ENCODE measurements around the gene C18orf63. TPM values are rescaled to one million over a fixed set of nuclear protein-coding genes. Genes with fewer than 3 reads are reported as not detected.

C18orf63 gene
- total RNA-seq, 1 experiment from 2014 or later, result not detected

GRCh38 chr18:74311000-74311399 lies 4.6 kb upstream of the C18orf63 start:
- Histone ChIP-seq H3K4me1 (ENCODE audit: control insufficient read depth in 1 of 2, insufficient read depth in 2 of 2, low read length in 2 of 2) (no peaks in the 10 kb centered on the region), H3K4me2 (ENCODE audit: low read length) (no peak overlapping the region), H3K4me3 (replicated peaks in 1 of 2; ENCODE audit: low read depth in 1 of 2, low read length in 2 of 2) (no peak overlapping the region), H3K36me3 (ENCODE audit: control insufficient read depth in 1 of 2, insufficient read depth in 2 of 2, low read length in 2 of 2) (no peaks in the 10 kb centered on the region), H3K9me3 (ENCODE audit: control insufficient read depth in 1 of 2, insufficient read depth in 1 of 2, low read depth in 1 of 2, low read length in 2 of 2) (no peaks in the 10 kb centered on the region; a peak in 1 of 4 replicates), H2AFZ (ENCODE audit: low read depth, low read length, poor library complexity, severe bottlenecking) (no peak overlapping the region), H4K20me1 (ENCODE audit: insufficient read depth) (no peaks in the 10 kb centered on the region), H3K79me2 (ENCODE audit: insufficient read depth, low read length) (no peaks in the 10 kb centered on the region), H3K9ac (ENCODE audit: low read length) (no peak overlapping the region), H3K9me2 (ENCODE audit: insufficient read depth) (no peaks in the 10 kb centered on the region), H3K27me3 (ENCODE audit: insufficient read depth, low read length) (no peaks in the 10 kb centered on the region), H3K27ac (ENCODE audit: low read depth, low read length) (no peak overlapping the region)
- ChIA-PET RAD21 (ENCODE audit: low non-redundant PET in 1 of 2, low total read pairs in 2 of 2, uncharacterized antibody in 2 of 2, unreplicated experiment in 2 of 2) (interaction anchor here in 1 of 2 experiments (1.2 kb wide), 1 partner anchor 183 kb away, joined by 4 read pairs; no protein-coding TSS in a partner anchor), CTCF (no interaction called here), POLR2A (no interaction called here)
- no peak for ATAC-seq
- BruUV-seq (replicated peaks), result no TSS peak
- intact Hi-C loops (cut with micrococcal nuclease), result no loop called here
- DNase-seq (ENCODE audit: low read depth, low spot score), result no peak
- TF ChIP-seq FOSL1 (IDR thresholded peaks at IDR 0.05; ENCODE audit: low read depth) (no peak), SP1 (IDR thresholded peaks at IDR 0.05; ENCODE audit: low read depth) (no peak), YY1 (IDR thresholded peaks at IDR 0.05; ENCODE audit: extremely low read depth, insufficient replicate concordance, low read depth, low read length) (no peak), EZH2phosphoT487 (IDR thresholded peaks at IDR 0.05; ENCODE audit: borderline replicate concordance) (no peak), SRF (IDR thresholded peaks at IDR 0.05; ENCODE audit: low read depth) (no peak)

GRCh38 chr18:74314759-74315463 lies 728 bp upstream of the C18orf63 start:
- CTCF ChIA-PET, result no interaction called here
- POLR2A ChIA-PET, result no interaction called here
- no peak overlapping the region for H2AFZ ChIP-seq (ENCODE audit: low read depth, low read length, poor library complexity, severe bottlenecking)

More at GRCh38 chr18:74314759-74315463, 728 bp upstream of the C18orf63 start:
- Histone ChIP-seq H3K27ac (ENCODE audit: low read depth, low read length) (no peak overlapping the region), H3K9me2 (ENCODE audit: insufficient read depth) (no peaks in the 10 kb centered on the region), H3K36me3 (ENCODE audit: control insufficient read depth in 1 of 2, insufficient read depth in 2 of 2, low read length in 2 of 2) (no peaks in the 10 kb centered on the region), H3K4me1 (ENCODE audit: control insufficient read depth in 1 of 2, insufficient read depth in 2 of 2, low read length in 2 of 2) (peaks cover 0 to 7% of the 10 kb centered on the region in 2 experiments; a peak in 1 of 4 replicates), H3K4me2 (ENCODE audit: low read length) (no peak overlapping the region), H3K79me2 (ENCODE audit: insufficient read depth, low read length) (no peaks in the 10 kb centered on the region), H3K4me3 (replicated peaks in 1 of 2; ENCODE audit: low read depth in 1 of 2, low read length in 2 of 2) (no peak overlapping the region), H3K27me3 (ENCODE audit: insufficient read depth, low read length) (no peaks in the 10 kb centered on the region), H4K20me1 (ENCODE audit: insufficient read depth) (no peaks in the 10 kb centered on the region), H3K9ac (ENCODE audit: low read length) (no peak overlapping the region), H3K9me3 (ENCODE audit: control insufficient read depth in 1 of 2, insufficient read depth in 1 of 2, low read depth in 1 of 2, low read length in 2 of 2) (no peaks in the 10 kb centered on the region; a peak in 1 of 4 replicates)
- DNase-seq (ENCODE audit: low read depth, low spot score) (no peak), ATAC-seq (no peak)
- BruUV-seq (replicated peaks), result no TSS peak
- no peak for TF ChIP-seq EZH2 (IDR thresholded peaks at IDR 0.05)
- TF ChIP-seq EGR1 (IDR thresholded peaks at IDR 0.05; ENCODE audit: low read depth), result no peak
- TF ChIP-seq MAX (IDR thresholded peaks at IDR 0.05), result no peak
- no peak for TF ChIP-seq ELF1 (IDR thresholded peaks at IDR 0.05; ENCODE audit: borderline replicate concordance, low read depth)
- TF ChIP-seq RAD21 (IDR thresholded peaks at IDR 0.05; ENCODE audit: low read depth), result no peak
- TF ChIP-seq ZFX (IDR thresholded peaks at IDR 0.05), result no peak
- no peak for TF ChIP-seq EZH2phosphoT487 (IDR thresholded peaks at IDR 0.05; ENCODE audit: borderline replicate concordance)
- TF ChIP-seq CBX3 (IDR thresholded peaks at IDR 0.05; ENCODE audit: low read depth), result no peak
- no peak for TF ChIP-seq REST (IDR thresholded peaks at IDR 0.05; ENCODE audit: low read depth)
- no peak for TF ChIP-seq ATF3 (IDR thresholded peaks at IDR 0.05)
- no peak for TF ChIP-seq POLR2AphosphoS5 (IDR thresholded peaks at IDR 0.05; ENCODE audit: low read depth, low read length)
- TF ChIP-seq POLR2A (IDR thresholded peaks at IDR 0.05; ENCODE audit: borderline replicate concordance, extremely low read depth, insufficient read depth, insufficient read length), result no peak
- TF ChIP-seq SP1 (IDR thresholded peaks at IDR 0.05; ENCODE audit: low read depth), result no peak
- RAD21 ChIA-PET (ENCODE audit: low non-redundant PET in 1 of 2, low total read pairs in 2 of 2, uncharacterized antibody in 2 of 2, unreplicated experiment in 2 of 2), result interaction anchor here in 1 of 2 experiments (0.5 kb wide), 1 partner anchor 110 kb away, joined by 3 read pairs; no protein-coding TSS in a partner anchor
- intact Hi-C loops (cut with micrococcal nuclease), result no loop called here

Measured in HCT116 (cell line).